ENCODE measurements around the gene DGCR6L.

Gene DGCR6L

DNA sequence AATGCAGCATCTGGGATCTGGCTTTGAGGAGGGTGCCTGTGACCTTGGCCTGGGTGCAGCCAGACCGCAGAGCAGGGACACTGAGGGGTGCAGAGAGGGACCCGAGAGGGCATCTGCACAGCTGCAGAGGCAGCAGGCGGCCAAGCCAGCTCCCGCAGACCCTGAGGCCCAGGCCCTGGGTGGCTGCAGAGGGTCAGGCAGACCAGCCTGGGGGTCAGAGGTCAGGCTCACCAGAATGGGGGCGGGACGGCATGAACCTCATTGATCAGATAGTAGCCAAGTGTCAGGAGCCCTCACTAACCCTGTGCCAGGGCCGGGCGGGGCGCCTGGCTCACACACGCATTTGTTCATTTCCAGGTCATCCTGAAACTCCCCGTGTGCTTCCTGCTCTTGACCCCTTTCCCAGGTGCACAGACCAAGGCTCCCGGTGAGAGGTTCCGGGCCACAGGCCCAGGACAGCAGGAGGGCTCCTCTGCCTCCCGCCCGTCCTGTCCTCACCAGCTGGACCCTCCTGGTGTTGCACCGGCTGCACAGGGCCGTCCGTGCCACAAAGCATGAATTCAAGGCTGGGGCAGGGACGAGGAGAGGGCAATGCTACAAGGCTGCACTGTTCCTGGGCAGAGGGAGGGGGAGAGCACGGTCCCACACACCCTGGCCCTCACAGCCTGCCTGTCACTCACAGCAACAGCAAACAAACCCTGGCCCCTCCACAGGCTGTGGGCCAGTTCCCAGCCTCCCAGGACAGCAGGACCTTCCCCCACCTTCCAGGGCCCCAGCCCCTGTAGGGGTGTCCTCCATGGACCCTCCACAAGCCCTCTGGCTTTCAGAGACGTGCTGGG, 55.0 kb downstream of the DGCR6L start:
- no peak for DNase-seq (ENCODE audit: insufficient read length, low spot score)
- TF ChIP-seq POLR2A (IDR thresholded peaks at IDR 0.05; ENCODE audit: low read depth, low read length) (no peak), PAX5 (IDR thresholded peaks at IDR 0.05; ENCODE audit: insufficient read depth, low read length, severe bottlenecking) (no peak), POU2F2 (IDR thresholded peaks at IDR 0.05; ENCODE audit: low read depth, low read length) (no peak), POLR2AphosphoS5 (IDR thresholded peaks at IDR 0.05; ENCODE audit: low read depth, low read length) (no peak), SPI1 (IDR thresholded peaks at IDR 0.05; ENCODE audit: low read depth, low read length) (no peak)
- no peak for FAIRE-seq

Measured in GM12891 (cell line).